Measurements from ENCODE around the gene PTGER4.
"Not testable (repeated sequence)": the region's sequence is repeated elsewhere in the genome, so short reads cannot be mapped to it uniquely, and the experiment has no call there.

PTGER4 gene

DNA sequence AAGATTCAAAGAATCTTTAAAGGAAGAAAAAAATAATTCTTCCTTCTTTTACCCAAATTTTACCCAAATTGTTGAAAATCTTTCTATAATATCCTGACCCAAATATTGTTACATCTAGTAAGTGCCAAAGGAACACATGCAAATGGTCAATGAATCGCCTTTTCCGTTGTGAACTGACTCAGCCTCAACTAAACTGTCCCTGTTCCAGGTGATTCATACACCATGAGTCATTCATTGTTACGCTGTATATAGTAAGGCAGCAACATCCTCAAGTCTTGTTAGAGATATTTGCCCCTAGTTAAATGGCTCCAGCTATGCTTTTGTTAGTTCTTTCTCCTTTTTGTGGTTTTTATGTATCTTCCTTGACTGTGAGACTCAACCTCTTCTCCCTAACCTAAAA is 9.7 kb downstream of the PTGER4 start:
- DNase-seq (ENCODE audit: low spot score), result no peak

DNA sequence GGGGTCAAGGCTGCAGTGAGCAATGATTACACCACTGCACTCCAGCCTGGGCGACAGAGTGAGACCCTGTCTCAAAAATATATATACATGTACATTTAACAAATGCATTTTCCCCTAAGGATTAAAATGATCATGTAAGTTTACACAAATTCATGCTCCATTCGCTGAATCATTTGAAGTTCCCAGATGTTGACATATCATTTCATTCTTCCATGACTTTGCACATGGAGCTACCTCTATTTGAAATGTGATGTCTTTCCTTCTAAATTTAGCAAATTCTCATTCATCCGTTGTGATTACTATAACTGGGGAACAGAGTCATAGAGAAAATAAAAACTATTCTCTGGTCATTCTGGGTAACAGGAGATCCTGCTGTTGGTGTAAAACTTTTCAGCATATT is 10.6 kb downstream of the PTGER4 start:
- DNase-seq (ENCODE audit: low spot score), result no peak

DNA sequence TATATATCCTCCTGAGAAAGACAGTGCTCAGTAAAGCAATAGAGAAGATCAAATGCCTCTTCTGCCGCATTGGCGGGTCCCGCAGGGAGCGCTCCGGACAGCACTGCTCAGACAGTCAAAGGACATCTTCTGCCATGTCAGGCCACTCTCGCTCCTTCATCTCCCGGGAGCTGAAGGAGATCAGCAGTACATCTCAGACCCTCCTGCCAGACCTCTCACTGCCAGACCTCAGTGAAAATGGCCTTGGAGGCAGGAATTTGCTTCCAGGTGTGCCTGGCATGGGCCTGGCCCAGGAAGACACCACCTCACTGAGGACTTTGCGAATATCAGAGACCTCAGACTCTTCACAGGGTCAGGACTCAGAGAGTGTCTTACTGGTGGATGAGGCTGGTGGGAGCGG is 12.2 kb downstream of the PTGER4 start:
- no peak for DNase-seq (ENCODE audit: low spot score)

DNA sequence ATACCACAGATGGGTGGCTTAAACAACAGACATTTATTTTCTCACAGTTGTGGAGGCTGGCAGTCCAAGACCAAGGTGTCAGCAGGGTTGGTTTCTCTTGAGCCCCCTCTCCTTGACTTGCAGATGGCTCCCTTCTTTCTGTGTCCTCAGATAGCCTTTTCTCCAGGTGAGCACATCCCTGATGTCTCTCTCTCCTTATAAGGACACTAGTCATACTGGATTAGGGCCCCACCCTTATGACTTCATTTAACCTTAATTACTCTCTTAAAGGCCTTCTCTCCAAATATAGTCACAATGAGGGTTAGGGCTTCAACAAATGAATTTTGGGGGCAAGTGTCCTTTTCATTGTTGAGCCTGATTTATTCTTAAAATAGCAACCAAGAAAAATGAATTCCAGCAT is 14.7 kb downstream of the PTGER4 start:
- DNase-seq (ENCODE audit: low spot score), result no peak

DNA sequence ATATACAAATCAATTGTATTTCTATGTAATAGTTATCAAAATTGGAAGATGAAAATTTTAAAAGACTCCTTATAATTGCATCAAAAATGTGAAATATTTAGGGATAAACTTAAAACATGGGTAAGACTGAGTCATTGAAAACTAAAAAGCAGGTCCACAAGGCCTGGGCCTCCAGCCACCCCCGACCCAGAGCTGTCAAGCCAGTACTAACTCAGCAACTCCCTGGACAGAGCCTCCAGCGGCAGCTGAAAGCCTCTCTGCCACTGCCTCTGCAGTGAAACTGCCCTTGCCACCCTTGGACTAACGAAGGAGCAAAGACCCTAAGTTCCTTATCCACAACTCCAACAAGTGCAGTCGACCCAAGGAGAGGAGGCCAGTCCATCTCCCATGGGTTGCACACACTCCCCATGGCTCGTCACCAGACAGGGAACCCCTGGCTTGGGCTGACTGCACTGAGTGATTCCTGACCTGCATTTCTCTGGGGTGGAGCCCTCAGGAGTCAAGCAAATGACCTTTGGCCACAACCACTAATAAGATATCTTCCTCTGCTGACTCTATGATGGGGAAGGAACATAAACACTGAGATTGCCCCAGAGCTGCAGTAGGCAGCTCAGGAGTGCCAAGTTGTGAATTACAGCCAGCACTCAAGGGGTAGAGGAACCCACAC is 20.5 kb downstream of the PTGER4 start:
- DNase-seq (ENCODE audit: low spot score), result no peak

DNA sequence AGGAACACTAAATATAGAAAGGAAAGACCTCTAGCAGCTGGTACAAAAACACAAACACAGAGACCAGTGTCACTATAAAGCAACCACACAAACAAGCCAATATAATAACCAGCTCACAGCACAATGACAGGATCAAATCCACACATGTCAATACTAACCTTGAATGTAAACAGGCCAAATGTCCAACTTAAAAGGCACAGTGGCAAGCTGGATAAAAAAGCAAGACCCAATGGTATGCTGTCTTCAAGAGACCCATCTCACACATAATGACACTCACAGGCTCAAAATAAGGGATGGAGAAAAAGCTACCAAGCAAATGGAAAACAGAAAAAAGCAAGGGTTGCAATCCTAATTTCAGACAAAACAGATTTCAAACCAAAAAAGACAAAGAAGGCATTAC is 22.3 kb downstream of the PTGER4 start:
- not testable (repeated sequence) for DNase-seq (ENCODE audit: low spot score)

DNA sequence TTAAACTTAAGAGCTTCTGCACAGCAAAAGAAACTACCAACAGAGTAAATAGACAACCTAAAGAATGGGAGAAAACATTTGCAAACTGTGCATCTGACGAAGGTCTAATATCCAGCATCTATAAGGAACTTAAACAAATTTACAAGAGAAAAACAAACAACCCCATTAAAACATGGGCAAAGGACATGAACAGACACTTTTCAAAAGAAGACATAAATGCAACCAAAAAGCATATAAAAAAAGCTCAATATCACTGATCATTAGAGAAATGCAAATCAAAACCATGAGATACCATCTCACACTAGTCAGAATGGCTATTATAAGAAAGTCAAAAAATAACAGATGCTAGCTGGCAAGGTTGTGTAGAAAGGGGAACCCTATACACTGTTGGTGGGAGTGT is 25.8 kb downstream of the PTGER4 start:
- not testable (repeated sequence) for DNase-seq (ENCODE audit: low spot score)

DNA sequence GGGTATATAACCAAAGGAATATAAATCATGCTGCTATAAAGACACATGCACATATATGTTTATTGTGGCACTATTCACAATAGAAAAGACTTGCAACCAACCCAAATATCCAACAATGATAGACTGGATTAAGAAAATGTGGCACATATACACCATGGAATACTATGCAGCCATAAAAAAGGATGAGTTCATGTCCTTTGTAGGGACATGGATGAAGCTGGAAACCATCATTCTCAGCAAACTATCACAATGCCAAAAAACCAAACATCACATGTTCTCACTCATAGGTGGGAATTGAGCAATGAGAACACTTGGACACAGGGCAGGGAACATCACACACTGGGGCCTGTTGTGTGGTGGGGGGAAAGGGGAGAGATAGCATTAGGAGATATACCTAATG is 30.9 kb downstream of the PTGER4 start:
- not testable (repeated sequence) for DNase-seq (ENCODE audit: low spot score)

DNA sequence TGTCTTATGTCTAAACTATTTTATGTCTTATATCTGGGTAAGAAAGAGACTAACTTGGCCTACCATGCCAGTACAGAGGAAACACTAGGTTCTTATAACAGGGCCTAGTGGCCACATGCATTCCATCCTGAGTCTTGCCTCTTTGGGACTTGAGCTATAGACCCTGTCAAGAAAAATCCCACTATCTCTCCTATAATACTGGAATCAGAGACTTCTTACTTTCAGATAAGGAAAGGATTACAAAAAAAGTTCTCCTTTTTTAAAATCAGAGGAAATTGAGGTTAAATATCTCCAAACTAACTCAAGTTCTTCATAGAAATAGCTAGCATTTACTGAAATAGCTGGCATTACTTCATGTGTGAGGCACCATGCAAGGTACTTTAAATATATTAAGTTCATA is 34.3 kb downstream of the PTGER4 start:
- no peak for DNase-seq (ENCODE audit: low spot score)

DNA sequence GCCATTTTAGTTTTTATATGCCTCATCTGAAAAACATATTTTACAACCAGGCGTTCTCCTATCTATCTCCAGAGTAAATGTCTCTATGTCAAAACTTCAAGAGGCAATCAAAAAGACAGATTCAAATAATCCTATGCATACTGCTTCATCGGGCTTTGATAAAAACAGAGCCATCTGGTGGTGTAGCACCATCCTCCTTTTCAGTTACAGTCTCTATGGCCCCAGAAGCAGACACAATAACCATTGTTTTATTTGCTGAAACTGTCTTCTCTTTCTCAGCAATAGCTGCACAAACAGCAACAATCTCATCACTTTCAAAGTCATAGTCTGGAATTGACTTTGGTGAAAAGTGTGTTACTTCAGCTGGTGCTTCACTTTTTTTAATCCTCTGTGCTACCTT is 36.3 kb downstream of the PTGER4 start:
- DNase-seq (ENCODE audit: low spot score), result peak; percentile 30

DNA sequence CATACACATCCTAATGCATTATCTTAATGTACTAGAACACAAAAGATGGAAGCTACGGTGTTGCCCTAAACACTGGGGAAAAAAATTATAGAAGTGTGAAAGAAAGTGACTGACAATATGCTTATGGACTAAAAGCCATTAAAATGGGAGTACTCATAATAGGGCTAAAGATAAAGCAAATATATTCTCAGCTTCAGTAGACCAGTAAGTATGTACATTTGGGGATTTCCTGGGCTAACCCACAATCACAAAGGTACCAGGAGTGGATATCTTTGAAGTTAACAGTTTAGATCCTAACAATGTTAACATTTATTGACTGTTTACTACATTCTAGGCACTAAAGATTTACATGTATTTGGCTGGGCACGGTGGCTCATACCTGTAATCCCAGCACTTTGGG is 36.9 kb downstream of the PTGER4 start:
- no peak for DNase-seq (ENCODE audit: low spot score)

DNA sequence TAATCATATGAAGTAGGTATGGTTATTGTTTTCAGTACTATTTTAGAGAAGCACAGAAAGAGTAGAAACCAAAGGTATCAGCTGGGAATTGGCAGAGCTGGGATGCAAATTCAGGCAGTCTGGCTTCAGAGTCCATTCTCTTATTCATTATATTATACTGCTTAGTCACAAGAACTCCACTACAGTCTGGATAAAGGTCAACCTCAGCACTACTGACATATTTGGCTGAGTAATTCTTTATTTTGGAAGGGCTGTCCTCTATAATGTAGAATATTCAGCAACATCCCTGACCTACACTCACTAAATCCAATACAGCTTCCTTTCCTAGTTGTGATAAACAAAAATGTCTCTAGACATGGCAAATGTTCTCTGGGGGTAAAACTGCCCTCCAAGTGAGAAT is 37.6 kb downstream of the PTGER4 start:
- DNase-seq (ENCODE audit: low spot score), result no peak

DNA sequence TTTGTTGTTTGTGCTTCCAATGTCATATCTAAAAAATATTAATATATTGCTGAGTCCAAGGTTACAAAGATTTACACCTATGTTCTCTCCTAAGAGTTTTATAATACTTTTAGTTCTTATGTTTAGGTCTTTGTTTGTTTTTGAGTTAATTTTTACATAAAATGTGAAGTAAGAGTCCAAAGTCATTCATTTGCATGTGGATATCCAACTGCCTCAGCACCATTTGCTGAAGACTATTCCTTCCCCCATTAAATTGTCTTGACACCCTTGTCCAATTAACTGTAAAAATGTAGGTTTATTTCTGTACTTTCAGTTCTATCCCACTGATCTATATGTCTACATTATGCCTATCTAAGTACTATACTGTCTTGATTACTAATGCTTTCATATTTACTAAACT is 40.4 kb downstream of the PTGER4 start:
- DNase-seq (ENCODE audit: low spot score), result no peak

DNA sequence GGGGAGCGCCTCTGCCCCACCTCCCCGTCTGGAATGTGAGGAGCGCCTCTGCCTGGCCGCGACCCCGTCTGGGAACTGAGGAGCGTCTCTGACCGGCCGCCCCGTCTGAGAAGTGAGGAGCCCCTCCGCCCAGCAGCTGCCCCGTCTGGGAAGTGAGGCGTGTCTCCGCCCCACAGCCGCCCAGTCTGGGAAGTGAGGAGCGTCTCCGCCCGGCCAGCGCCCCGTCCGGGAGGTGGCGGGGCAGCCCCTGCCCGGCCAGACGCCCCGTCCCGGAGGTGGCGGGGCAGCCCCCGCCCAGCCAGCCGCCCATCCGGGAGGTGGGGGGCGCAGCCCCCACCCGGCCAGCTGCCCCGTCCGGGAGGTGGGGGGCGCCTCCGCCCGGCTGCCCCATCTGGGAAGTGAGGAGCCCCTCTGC is 42.8 kb downstream of the PTGER4 start:
- DNase-seq (ENCODE audit: low spot score), result not testable (repeated sequence)

DNA sequence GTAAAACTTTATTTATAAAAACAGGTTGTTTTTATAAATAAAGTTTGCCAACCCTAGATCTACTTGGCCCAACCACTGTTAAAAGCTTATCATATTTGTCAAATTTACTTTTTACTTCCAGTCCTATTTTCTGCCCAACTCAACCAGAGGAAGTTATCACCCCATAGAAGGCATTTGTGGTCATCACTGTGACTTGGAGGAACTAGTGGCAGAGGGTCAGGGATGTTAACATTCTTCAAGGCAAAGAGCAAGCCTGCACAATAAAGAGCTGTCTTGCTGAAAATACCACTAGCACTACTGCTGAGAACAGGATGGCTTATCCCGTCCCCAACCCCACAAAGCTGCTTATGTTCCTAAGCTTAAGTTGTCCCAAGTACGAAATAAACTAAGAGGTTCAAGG is 53.7 kb downstream of the PTGER4 start:
- peak; percentile 34 for DNase-seq (ENCODE audit: low spot score)

DNA sequence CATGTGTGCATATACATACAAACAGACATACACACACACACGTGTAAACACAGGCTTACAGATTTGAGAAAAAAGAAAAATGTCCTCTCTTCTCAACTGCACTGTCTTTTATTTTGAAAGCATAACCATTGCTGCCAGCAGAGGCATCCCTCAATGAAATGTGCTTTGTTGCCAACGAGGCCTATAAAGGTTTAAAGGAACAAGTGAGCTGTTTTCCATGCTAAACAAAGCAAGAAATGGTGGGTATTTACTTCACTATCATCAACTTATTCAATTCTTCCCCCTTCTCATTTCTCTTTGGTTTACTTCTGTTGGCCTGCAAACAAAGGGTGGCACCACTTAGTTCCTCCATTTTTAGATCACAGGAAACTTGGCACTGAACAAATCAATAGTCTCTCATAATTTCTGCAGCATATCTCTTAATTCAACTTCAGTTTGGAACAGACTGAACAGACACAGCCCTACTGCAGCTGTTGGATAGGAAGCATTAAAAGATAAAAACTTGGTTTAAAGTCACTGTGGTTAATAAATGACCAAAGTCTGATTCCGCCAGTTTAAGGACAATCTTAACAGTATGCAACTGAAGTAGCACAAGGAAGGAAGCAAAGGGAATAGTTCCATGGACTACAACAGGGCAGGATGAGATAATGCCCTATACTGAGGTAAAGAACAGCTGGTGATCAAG is 54.3 kb downstream of the PTGER4 start:
- no peak for DNase-seq (ENCODE audit: low spot score)

DNA sequence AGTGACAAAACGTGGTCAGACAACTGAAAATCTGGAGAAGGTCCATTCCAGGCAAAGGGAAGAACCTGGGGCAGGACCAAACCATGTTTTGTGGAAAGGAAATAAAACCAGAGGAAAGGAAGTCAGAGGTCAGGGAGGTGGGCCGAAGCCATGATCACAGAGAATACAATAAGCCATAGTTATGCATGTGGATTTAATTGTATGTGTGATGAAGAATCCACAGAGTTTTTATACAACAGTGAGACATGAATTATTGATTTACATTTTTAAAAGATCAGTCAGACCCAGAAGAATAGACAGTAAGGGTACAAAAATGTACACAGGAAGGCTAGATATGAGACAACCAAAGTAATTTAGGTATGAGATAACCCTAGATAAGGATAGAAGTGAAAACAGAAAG is 55.3 kb downstream of the PTGER4 start:
- DNase-seq (ENCODE audit: low spot score), result no peak

DNA sequence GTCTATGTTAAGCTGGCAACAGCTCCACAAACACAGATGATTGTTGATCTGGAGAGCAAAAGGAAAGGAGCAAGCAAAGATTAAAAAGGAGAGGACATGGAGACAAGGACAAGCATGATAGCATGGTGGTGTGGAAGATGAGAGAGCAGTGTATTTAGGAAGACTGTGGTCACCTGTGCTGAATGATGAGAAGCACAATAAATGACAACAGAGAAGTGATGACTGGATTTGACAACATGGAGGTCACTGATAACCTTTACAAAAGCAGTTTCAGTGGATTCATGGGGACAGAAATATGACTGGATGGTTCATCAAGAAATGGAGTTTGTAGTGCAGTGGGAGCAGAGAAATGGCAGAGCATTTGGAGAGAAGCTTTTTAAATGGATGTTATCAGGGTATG is 55.9 kb downstream of the PTGER4 start:
- no peak for DNase-seq (ENCODE audit: low spot score)

DNA sequence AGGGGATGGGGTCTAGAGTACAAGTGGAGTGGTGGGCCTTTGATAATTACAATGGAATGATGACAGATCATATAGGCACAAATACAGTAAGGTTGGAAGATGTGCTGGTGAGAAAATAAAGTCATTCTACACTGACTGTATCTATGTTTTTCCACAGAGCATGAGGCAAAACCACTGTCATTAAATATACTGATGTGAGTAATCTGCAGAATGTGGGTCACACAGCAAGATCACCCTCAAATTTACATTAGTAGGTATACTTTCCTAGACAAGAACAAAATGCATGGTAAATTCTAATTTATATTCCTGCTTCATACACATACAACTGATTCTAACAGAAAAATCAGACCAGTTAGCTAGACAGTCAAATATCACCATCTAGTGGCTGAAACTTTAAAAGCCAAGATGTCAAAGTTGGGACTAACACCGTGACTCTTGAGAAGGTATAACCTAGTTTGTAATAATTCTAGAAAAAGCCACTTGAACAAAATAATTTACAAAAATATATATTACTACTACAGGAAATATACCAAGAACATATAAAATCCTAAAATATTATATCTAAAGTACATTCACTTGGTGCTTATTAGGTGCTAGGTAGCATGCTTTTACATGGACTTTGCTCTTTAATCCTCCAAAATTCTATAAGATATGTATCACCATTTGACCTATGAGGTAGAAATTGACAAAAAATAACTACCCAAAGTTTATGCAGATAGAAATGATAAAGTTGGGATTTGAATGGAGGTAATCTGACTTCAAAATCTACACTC is 56.6 kb downstream of the PTGER4 start:
- DNase-seq (ENCODE audit: low spot score), result peak; percentile 32

DNA sequence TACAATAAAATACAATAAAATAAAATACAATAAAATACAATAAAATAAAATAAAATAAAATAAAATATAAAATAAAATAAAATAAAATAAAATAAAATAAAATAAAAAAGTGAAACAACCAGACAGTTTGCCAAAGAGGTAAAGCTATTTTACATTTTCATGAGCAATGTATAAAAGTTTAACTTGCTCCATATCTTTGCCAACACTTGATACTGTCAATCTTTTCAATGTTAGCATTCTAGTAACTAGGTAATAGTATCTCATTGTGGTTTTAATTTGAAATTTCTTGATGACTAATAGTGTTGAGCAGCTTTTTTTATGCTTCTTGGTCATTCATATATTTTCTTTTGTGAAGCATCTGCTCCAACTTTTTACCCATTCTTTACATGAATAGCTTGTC is 58.8 kb downstream of the PTGER4 start:
- no peak for DNase-seq (ENCODE audit: low spot score)
